ENCODE data around the gene SYNGR3. TPM values are rescaled to one million over a fixed set of nuclear protein-coding genes. Genes with fewer than 3 reads are reported as not detected.

SYNGR3 gene
- total and polyA plus RNA-seq, 2 of the 13 experiments (the other 11 are each of a cell fraction or from before 2014, with no cell fraction given), result 0.97 to 5.7 TPM

DNA sequence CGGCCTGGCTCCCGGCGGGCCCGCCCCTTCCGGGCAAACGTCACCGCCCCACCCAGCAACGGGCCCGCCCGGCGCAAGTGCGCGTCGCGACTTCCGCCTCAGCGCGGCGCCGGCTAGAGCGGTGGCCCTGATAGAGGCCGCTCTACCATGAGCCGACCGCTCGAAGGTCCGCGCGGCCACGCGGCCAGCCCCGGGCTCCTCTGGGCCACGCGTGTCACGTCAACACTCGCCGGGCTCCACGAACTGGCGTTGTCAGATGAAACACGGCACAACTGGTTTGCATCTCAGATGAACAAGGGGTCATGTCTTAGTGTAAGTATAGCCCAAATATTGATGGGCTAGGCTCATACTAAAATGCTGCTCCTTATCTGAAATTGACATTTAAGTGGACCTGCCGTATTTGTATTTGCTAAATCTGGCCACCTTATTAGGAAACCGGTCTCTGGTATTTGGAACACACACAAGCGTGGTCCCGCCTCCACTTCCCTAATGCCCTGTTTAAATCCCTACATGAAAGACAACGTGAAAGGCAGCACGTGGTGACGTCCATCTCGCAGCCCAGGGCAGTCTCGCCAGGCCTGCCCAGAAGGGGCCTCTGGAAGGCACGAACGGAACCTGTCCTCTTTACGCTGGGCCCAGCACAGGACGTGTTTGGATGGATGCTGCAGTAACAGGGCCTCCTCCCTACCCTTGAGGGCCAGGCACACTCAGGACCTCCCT is 20.2 kb downstream of the SYNGR3 start, which contains the start of gene ZNF598 (continued):
- TF ChIP-seq IRX3 (CRISPR knock-in tag; IDR thresholded peaks at IDR 0.05; ENCODE audit: borderline replicate concordance, low read depth) (no peak), ZKSCAN5 (CRISPR knock-in tag; IDR thresholded peaks at IDR 0.05) (no peak), DMAP1 (CRISPR knock-in tag; IDR thresholded peaks at IDR 0.05) (peak; percentile 96), TFDP2 (CRISPR knock-in tag; IDR thresholded peaks at IDR 0.05) (peak; percentile 45; the same call in 1 of the 2 replicates), HNF4A (CRISPR knock-in tag; IDR thresholded peaks at IDR 0.05) (no peak), KLF13 (CRISPR knock-in tag; IDR thresholded peaks at IDR 0.05) (no peak), ESRRA (CRISPR knock-in tag; IDR thresholded peaks at IDR 0.05; ENCODE audit: low read depth) (no peak; the same call in none of the 2 replicates), ARID3A (IDR thresholded peaks at IDR 0.05; ENCODE audit: low read depth, low read length) (no peak), RELA (CRISPR knock-in tag; IDR thresholded peaks at IDR 0.05) (no peak), ZNF510 (CRISPR knock-in tag; IDR thresholded peaks at IDR 0.05; ENCODE audit: low read depth) (no peak), ZIK1 (CRISPR knock-in tag; IDR thresholded peaks at IDR 0.05; ENCODE audit: borderline replicate concordance, low read depth) (no peak; the same call in 1 of the 2 replicates), RAD51 (IDR thresholded peaks at IDR 0.05; ENCODE audit: borderline replicate concordance) (no peak), NCOA2 (CRISPR knock-in tag; IDR thresholded peaks at IDR 0.05) (no peak; the same call in 1 of the 2 replicates), RBM22 (optimal IDR thresholded peaks at IDR 0.05; ENCODE audit: low read length) (peak; percentile 40), CHD2 (IDR thresholded peaks at IDR 0.05; ENCODE audit: low read depth, low read length) (no peak), THAP7 (CRISPR knock-in tag; IDR thresholded peaks at IDR 0.05) (no peak), NFE2L2 (IDR thresholded peaks at IDR 0.05; ENCODE audit: low read length) (no peak), TRIM22 (IDR thresholded peaks at IDR 0.05) (no peak), ZNF556 (CRISPR knock-in tag; IDR thresholded peaks at IDR 0.05; ENCODE audit: borderline replicate concordance) (peak; percentile 21; the same call in 1 of the 2 replicates), ELF4 (CRISPR knock-in tag; IDR thresholded peaks at IDR 0.05; ENCODE audit: borderline replicate concordance) (no peak), RFX5 (IDR thresholded peaks at IDR 0.05; ENCODE audit: low read depth, low read length) (no peak)
- TF ChIP-seq, protein P1, sequence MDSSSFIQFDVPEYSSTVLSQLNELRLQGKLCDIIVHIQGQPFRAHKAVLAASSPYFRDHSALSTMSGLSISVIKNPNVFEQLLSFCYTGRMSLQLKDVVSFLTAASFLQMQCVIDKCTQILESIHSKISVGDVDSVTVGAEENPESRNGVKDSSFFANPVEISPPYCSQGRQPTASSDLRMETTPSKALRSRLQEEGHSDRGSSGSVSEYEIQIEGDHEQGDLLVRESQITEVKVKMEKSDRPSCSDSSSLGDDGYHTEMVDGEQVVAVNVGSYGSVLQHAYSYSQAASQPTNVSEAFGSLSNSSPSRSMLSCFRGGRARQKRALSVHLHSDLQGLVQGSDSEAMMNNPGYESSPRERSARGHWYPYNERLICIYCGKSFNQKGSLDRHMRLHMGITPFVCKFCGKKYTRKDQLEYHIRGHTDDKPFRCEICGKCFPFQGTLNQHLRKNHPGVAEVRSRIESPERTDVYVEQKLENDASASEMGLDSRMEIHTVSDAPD (CRISPR knock-in tag; IDR thresholded peaks at IDR 0.05), result no peak
- TF ChIP-seq, protein P2, sequence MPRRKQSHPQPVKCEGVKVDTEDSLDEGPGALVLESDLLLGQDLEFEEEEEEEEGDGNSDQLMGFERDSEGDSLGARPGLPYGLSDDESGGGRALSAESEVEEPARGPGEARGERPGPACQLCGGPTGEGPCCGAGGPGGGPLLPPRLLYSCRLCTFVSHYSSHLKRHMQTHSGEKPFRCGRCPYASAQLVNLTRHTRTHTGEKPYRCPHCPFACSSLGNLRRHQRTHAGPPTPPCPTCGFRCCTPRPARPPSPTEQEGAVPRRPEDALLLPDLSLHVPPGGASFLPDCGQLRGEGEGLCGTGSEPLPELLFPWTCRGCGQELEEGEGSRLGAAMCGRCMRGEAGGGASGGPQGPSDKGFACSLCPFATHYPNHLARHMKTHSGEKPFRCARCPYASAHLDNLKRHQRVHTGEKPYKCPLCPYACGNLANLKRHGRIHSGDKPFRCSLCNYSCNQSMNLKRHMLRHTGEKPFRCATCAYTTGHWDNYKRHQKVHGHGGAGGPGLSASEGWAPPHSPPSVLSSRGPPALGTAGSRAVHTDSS (CRISPR knock-in tag; conservative IDR thresholded peaks at IDR 0.05), result no peak

Data from HepG2 (cell line).